Testis (tissue), 2 donors: ENCODE results near the gene PRR18.

Experiments used
- CTCF ChIP-seq, 3 experiments: fragments of 450-650 bp in 2 of 3; fragments of 200-600 bp in 1 of 3; sonication (generic) in 1 of 3; IDR thresholded peaks; one replicate each; pipeline ENCODE4 v1.5.1; 2016 to 2019; ENCODE audit warnings: antibody characterized with exemption in 3 of 3, mild to moderate bottlenecking in 2 of 3, moderate library complexity in 1 of 3
- POLR2A ChIP-seq: fragments of 450-650 bp; IDR thresholded peaks from one replicate; pipeline ENCODE4 v1.6.1; 2017; ENCODE audit warnings: antibody characterized with exemption, mild to moderate bottlenecking, moderate library complexity

GRCh38 chr6:166353507-166353906, 45.3 kb upstream of the PRR18 start:
- no peak for TF ChIP-seq POLR2A
- no peak for TF ChIP-seq CTCF (IDR thresholded peaks at IDR 0.05)
